ENCODE data around the gene GTSE1. TPM values are rescaled to one million over a fixed set of nuclear protein-coding genes. Genes with fewer than 3 reads are reported as not detected.

The GTSE1 gene
- total and polyA plus RNA-seq, 2 donors, result 0.33 to 6.6 TPM

- Histone ChIP-seq H3K4me3 (ENCODE audit: low read depth, low read length) (no peak overlapping the region), H3K36me3 (ENCODE audit: insufficient read depth) (peaks cover 4% of the 10 kb centered on the region), H3K27ac (ENCODE audit: low read depth) (no peak overlapping the region), H3K4me1 (ENCODE audit: insufficient read depth) (no peaks in the 10 kb centered on the region)
- DNase-seq (ENCODE audit: extremely low spot score), result no peak
- 78% methylated on average over 19 of the region's 19 CpGs for WGBS
Observed at GRCh38 chr22:46280999-46281623, 15.6 kb upstream of the GTSE1 start.

GRCh38 chr22:46281866-46282678 lies 14.6 kb upstream of the GTSE1 start:
- no peak for DNase-seq (ENCODE audit: extremely low spot score)
- H3K4me1 ChIP-seq (ENCODE audit: insufficient read depth), result no peaks in the 10 kb centered on the region
- H3K27ac ChIP-seq (ENCODE audit: low read depth), result no peak overlapping the region
- 95% methylated on average over 13 of the region's 13 CpGs for WGBS
- H3K4me3 ChIP-seq (ENCODE audit: low read depth, low read length), result no peak overlapping the region
- H3K36me3 ChIP-seq (ENCODE audit: insufficient read depth), result peaks cover 8% of the 10 kb centered on the region

DNA sequence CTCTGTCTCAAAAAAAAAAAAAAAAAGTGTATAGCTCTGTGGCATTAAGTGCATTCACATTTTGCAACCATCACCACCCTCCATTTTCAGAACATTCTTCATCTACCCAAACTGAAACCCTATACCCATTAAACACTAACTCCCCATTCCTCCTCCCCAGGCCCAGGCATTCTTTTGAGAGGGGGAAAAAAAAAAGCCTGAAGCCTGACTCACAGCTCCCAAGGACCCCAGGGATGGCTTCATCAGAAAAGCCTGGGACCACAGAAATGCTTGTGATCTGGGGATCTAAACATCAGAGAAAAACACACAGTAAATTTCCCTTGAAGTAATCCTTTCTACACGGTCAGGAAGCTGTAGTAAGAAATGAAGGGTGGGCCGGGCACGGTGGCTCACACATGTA lies 10.7 kb upstream of the GTSE1 start:
- Histone ChIP-seq H3K4me3 (ENCODE audit: low read depth, low read length) (no peak overlapping the region), H3K36me3 (ENCODE audit: insufficient read depth) (peaks cover 6% of the 10 kb centered on the region), H3K27ac (ENCODE audit: low read depth) (no peak overlapping the region), H3K4me1 (ENCODE audit: insufficient read depth) (no peaks in the 10 kb centered on the region)
- no peak for DNase-seq (ENCODE audit: extremely low spot score)
- WGBS, result 89% methylated on average over 3 of the region's 3 CpGs

- no peaks in the 10 kb centered on the region for H3K4me1 ChIP-seq (ENCODE audit: insufficient read depth)
- no peak for DNase-seq (ENCODE audit: extremely low spot score)
- WGBS, result 91% methylated on average over 15 of the region's 15 CpGs
- no peak overlapping the region for H3K4me3 ChIP-seq (ENCODE audit: low read depth, low read length)
- H3K36me3 ChIP-seq (ENCODE audit: insufficient read depth), result peaks cover 5% of the 10 kb centered on the region
- no peak overlapping the region for H3K27ac ChIP-seq (ENCODE audit: low read depth)
Observed at GRCh38 chr22:46286941-46287872, 9.5 kb upstream of the GTSE1 start.

DNA sequence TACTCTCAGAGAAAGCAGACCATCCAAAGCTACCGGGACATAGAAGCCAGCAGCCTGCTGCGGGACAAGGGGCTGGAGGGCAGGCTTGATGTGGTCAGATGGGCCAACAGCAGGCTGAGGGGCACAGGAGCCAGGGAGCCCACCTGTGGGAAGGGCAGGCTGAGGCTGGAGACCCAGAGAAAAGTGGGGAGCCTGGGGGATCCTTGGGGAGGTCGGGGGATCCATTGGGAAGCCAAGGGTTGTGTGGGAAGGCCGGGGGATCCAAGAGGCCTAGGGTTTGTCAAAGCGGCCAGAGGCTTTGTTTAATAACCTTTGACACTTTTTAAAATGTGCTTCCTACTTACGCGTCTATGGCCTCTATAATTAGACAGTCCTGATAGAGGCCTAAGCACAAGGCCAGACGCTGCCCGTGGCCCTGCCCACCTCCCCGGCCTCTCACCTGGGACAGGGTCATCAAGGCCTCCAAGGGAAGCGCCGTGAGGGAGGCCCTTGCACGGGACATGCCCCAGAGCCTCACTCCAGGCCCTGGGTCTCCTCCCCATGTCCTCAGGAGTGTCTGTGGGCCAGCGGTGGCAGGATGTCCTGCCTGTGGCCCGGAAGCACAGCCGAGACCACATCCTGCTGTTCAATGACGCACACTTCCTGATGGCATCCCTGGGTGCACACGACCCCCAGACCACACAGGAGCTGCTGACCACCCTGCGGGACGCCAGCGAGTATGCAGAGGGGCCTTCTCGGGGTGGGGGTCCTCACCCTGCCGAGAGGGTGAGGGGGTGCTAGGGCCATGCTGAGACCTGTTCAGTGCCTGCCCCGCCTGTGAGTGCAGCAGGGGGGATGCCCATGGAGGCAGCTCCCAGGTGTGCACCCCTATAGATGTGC lies 8.6 kb upstream of the GTSE1 start:
- no peak for DNase-seq (ENCODE audit: extremely low spot score)
- no peaks in the 10 kb centered on the region for H3K4me1 ChIP-seq (ENCODE audit: insufficient read depth)
- 75% methylated on average over 24 of the region's 24 CpGs for WGBS
- H3K4me3 ChIP-seq (ENCODE audit: low read depth, low read length), result no peak overlapping the region
- H3K27ac ChIP-seq (ENCODE audit: low read depth), result no peak overlapping the region
- peaks cover 4% of the 10 kb centered on the region for H3K36me3 ChIP-seq (ENCODE audit: insufficient read depth)

- no peak overlapping the region for H3K27ac ChIP-seq (ENCODE audit: low read depth)
- DNase-seq (ENCODE audit: extremely low spot score), result no peak
- H3K36me3 ChIP-seq (ENCODE audit: insufficient read depth), result peaks cover 4% of the 10 kb centered on the region
- H3K4me1 ChIP-seq (ENCODE audit: insufficient read depth), result no peaks in the 10 kb centered on the region
- no peak overlapping the region for H3K4me3 ChIP-seq (ENCODE audit: low read depth, low read length)
- 89% methylated on average over 7 of the region's 7 CpGs for WGBS
Observed at GRCh38 chr22:46288846-46289243, 7.8 kb upstream of the GTSE1 start.

GRCh38 chr22:46289244-46289891 lies 7.3 kb upstream of the GTSE1 start:
- Histone ChIP-seq H3K4me1 (ENCODE audit: insufficient read depth) (no peaks in the 10 kb centered on the region), H3K36me3 (ENCODE audit: insufficient read depth) (peaks cover 4% of the 10 kb centered on the region), H3K27ac (ENCODE audit: low read depth) (no peak overlapping the region), H3K4me3 (ENCODE audit: low read depth, low read length) (no peak overlapping the region)
- 89% methylated on average over 33 of the region's 33 CpGs for WGBS
- no peak for DNase-seq (ENCODE audit: extremely low spot score)

- H3K36me3 ChIP-seq (ENCODE audit: insufficient read depth), result peaks cover 4% of the 10 kb centered on the region
- no peak for DNase-seq (ENCODE audit: extremely low spot score)
Observed at GRCh38 chr22:46290121-46290842, 6.4 kb upstream of the GTSE1 start.

DNA sequence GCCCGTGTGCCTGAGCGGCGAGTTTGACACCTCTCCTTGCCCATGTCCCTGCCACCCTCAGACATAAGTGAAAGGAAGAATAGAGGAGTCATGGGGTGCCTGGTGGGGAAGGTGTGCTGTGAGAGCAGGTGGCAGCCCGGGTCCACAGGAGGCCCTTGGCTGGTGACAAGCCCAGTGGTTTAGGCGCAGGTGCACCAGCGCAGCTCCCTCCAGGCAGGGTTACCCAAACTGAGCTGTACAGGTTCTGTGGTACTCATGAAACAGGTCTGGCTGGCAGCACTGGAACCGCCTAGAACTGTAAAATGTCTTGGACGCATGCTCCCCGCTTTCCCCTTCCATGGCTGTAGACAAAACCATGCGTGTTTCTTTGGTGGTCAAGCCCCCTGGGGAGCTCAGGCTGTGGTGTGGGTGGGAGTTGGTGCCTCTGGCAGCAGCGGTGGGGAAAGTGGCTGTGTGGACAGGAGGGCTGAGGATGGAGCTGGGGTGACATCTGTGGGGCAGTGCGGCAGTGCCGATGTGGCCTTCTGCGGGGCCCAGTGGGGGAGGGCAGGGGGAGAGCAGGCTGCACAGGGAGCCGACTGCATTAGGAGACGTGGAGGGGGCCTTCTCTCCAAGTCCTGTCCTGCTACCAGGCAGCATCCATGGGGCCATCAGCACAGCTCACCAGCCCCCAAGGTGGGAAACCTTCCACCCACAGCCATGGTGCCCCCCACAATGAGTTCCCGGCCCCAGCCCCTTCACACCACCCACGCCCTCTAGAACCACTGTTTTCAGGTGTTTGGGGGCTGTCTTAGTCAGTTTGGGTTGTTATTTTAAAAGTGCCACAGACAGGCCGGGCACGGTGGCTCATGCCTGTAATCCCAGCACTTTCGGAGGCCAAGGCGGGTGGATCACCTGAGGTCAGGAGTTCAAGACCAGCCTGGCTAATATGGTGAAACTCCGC lies 5.6 kb upstream of the GTSE1 start:
- Histone ChIP-seq H3K36me3 (ENCODE audit: insufficient read depth) (peaks cover 4% of the 10 kb centered on the region), H3K27ac (ENCODE audit: low read depth) (no peak overlapping the region), H3K4me3 (ENCODE audit: low read depth, low read length) (no peak overlapping the region), H3K4me1 (ENCODE audit: insufficient read depth) (no peaks in the 10 kb centered on the region)
- DNase-seq (ENCODE audit: extremely low spot score), result no peak
- 96% methylated on average over 23 of the region's 23 CpGs for WGBS

More at GRCh38 chr22:46290121-46290842, 6.4 kb upstream of the GTSE1 start:
- Histone ChIP-seq H3K4me3 (ENCODE audit: low read depth, low read length) (no peak overlapping the region), H3K4me1 (ENCODE audit: insufficient read depth) (no peaks in the 10 kb centered on the region), H3K27ac (ENCODE audit: low read depth) (no peak overlapping the region)
- WGBS, result 97% methylated on average over 17 of the region's 17 CpGs

- H3K27ac ChIP-seq (ENCODE audit: low read depth), result no peak overlapping the region
- no peaks in the 10 kb centered on the region for H3K4me1 ChIP-seq (ENCODE audit: insufficient read depth)
- no peak for DNase-seq (ENCODE audit: extremely low spot score)
- no peaks in the 10 kb centered on the region for H3K36me3 ChIP-seq (ENCODE audit: insufficient read depth)
- WGBS, result 92% methylated on average over 3 of the region's 3 CpGs
- no peak overlapping the region for H3K4me3 ChIP-seq (ENCODE audit: low read depth, low read length)
Observed at GRCh38 chr22:46292173-46292572, 4.5 kb upstream of the GTSE1 start.

DNA sequence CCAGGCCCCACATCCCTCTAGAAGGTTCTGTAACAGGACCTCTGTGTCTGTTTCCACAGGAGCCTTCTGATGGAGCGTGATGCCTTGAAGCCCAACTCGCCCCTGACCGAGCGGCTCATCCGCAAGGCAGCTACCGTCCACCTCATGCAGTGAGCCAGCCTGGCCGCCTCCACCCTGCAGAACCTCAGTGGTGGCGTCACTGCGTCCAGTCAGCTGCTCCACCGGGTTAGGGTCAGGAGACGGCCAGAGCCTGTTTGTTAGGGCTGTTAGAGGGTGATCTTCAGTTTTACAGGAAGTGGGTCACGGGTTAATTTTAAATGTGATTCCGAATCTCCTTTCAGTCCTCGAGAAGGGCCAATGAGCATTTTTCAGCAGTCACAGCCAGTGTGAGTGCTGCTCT lies 3.9 kb upstream of the GTSE1 start:
- Histone ChIP-seq H3K4me1 (ENCODE audit: insufficient read depth) (no peaks in the 10 kb centered on the region), H3K4me3 (ENCODE audit: low read depth, low read length) (no peak overlapping the region), H3K27ac (ENCODE audit: low read depth) (no peak overlapping the region), H3K36me3 (ENCODE audit: insufficient read depth) (no peaks in the 10 kb centered on the region)
- WGBS, result 91% methylated on average over 14 of the region's 14 CpGs
- no peak for DNase-seq (ENCODE audit: extremely low spot score)
